A673 (cell line): ENCODE data around the gene TPST1.

Source experiments
- EZH2 ChIP-seq: fragments of 200-600 bp; sonication (generic); IDR thresholded peaks from 2 replicates; pipeline ENCODE4 v1.6.1; 2017; ENCODE audit warnings: borderline replicate concordance, low read depth, mild to moderate bottlenecking, mixed read lengths, antibody characterized with exemption, low read length; ENCODE audit not compliant: poor library complexity, severe bottlenecking
- TF ChIP-seq, protein P1 (sequence below): fragments of 300-800, 200-600 bp; sonication (generic); conservative IDR thresholded peaks from 2 replicates; pipeline ENCODE4 v1.5.1; 2017; ENCODE audit warnings: low read depth, mild to moderate bottlenecking, antibody characterized with exemption, low read length, moderate library complexity, mixed read lengths

- TF ChIP-seq, protein P1, sequence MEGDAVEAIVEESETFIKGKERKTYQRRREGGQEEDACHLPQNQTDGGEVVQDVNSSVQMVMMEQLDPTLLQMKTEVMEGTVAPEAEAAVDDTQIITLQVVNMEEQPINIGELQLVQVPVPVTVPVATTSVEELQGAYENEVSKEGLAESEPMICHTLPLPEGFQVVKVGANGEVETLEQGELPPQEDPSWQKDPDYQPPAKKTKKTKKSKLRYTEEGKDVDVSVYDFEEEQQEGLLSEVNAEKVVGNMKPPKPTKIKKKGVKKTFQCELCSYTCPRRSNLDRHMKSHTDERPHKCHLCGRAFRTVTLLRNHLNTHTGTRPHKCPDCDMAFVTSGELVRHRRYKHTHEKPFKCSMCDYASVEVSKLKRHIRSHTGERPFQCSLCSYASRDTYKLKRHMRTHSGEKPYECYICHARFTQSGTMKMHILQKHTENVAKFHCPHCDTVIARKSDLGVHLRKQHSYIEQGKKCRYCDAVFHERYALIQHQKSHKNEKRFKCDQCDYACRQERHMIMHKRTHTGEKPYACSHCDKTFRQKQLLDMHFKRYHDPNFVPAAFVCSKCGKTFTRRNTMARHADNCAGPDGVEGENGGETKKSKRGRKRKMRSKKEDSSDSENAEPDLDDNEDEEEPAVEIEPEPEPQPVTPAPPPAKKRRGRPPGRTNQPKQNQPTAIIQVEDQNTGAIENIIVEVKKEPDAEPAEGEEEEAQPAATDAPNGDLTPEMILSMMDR: no peak
- TF ChIP-seq EZH2: no peak
These were observed 23.3 kb upstream of the TPST1 start for GRCh38 chr7:66181845-66182244.
